Measurements from ENCODE around the gene RAB4B.
"Not testable (repeated sequence)": the region's sequence is repeated elsewhere in the genome, so short reads cannot be mapped to it uniquely, and the experiment has no call there.

Gene RAB4B

GRCh38 chr19:40826699-40827385 is 48.8 kb downstream of the RAB4B start:
- not testable (repeated sequence) for H3K27me3 Mint-ChIP-seq; DNase-seq; H3K36me3 Mint-ChIP-seq (ENCODE audit: low read depth); H3K4me3 Mint-ChIP-seq; H3K9me3 Mint-ChIP-seq
- H3K27ac Mint-ChIP-seq = peak overlapping the region; percentile 30
- H3K4me1 Mint-ChIP-seq (ENCODE audit: low read depth) = peaks cover 27% of the 10 kb centered on the region

- Mint-ChIP-seq H3K4me3 (no peak overlapping the region), H3K4me1 (ENCODE audit: low read depth) (peaks cover 31% of the 10 kb centered on the region), H3K36me3 (ENCODE audit: low read depth) (peaks cover 7% of the 10 kb centered on the region), H3K27me3 (no peaks in the 10 kb centered on the region), H3K9me3 (no peaks in the 10 kb centered on the region), H3K27ac (no peak overlapping the region)
- DNase-seq = no peak
Observed at GRCh38 chr19:40827386-40828247, 49.6 kb downstream of the RAB4B start.

DNA sequence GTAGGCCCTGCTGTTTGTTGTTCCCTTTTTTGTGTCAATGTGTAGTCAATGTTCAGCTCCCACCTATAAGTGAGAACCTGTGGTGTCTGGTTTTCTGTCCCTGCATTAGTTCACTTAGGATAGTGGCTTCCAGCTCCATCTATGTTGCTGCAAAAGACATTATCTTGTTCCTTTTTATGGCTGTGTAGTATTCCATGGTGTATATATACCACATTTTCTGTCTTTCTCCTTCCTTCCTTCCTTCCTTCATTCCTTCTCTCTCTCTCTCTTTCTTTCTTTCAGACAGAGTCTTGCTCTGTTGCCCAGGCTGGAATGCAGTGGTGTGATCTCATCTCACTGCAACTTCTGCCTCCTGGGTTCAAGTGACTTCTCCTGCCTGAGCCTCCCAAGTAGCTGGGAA is 51.2 kb downstream of the RAB4B start:
- Mint-ChIP-seq H3K27ac (no peak overlapping the region), H3K9me3 (no peaks in the 10 kb centered on the region), H3K27me3 (no peaks in the 10 kb centered on the region), H3K4me1 (ENCODE audit: low read depth) (peaks cover 39% of the 10 kb centered on the region), H3K4me3 (no peak overlapping the region), H3K36me3 (ENCODE audit: low read depth) (peaks cover 7% of the 10 kb centered on the region)
- DNase-seq = no peak

DNA sequence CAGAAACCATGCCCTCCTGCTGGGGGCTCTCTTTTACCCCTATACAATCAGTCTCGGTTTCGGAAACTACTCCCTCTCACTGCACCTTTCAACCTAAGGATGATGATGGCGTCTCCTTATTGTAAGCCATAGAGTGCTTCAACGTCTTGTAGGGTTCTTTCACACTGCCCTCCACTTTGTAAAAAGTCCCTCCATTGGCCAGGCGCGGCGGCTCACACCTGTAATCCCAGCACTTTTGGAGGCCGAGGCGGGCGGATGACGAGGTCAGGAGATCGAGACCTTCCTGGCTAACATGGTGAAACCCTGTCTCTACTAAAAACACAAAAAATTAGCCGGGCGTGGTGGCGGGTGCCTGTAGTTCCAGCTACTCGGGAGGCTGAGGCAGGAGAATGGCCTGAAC is 52.7 kb downstream of the RAB4B start:
- H3K36me3 Mint-ChIP-seq (ENCODE audit: low read depth); H3K27ac Mint-ChIP-seq; H3K9me3 Mint-ChIP-seq; H3K27me3 Mint-ChIP-seq; DNase-seq; H3K4me3 Mint-ChIP-seq: not testable (repeated sequence)
- H3K4me1 Mint-ChIP-seq (ENCODE audit: low read depth) = peaks cover 31% of the 10 kb centered on the region

GRCh38 chr19:40831502-40832430 is 53.7 kb downstream of the RAB4B start:
- peaks cover 25% of the 10 kb centered on the region for H3K4me1 Mint-ChIP-seq (ENCODE audit: low read depth)
- peaks cover 6% of the 10 kb centered on the region for H3K36me3 Mint-ChIP-seq (ENCODE audit: low read depth)
- H3K27ac Mint-ChIP-seq = no peak overlapping the region
- no peak overlapping the region for H3K4me3 Mint-ChIP-seq
- H3K27me3 Mint-ChIP-seq = no peaks in the 10 kb centered on the region
- DNase-seq = peak; percentile 8
- no peaks in the 10 kb centered on the region for H3K9me3 Mint-ChIP-seq

GRCh38 chr19:40832431-40832790 is 54.4 kb downstream of the RAB4B start:
- not testable (repeated sequence) for DNase-seq; H3K27ac Mint-ChIP-seq; H3K36me3 Mint-ChIP-seq (ENCODE audit: low read depth); H3K4me3 Mint-ChIP-seq; H3K27me3 Mint-ChIP-seq; H3K9me3 Mint-ChIP-seq
- H3K4me1 Mint-ChIP-seq (ENCODE audit: low read depth) = peaks cover 18% of the 10 kb centered on the region

DNA sequence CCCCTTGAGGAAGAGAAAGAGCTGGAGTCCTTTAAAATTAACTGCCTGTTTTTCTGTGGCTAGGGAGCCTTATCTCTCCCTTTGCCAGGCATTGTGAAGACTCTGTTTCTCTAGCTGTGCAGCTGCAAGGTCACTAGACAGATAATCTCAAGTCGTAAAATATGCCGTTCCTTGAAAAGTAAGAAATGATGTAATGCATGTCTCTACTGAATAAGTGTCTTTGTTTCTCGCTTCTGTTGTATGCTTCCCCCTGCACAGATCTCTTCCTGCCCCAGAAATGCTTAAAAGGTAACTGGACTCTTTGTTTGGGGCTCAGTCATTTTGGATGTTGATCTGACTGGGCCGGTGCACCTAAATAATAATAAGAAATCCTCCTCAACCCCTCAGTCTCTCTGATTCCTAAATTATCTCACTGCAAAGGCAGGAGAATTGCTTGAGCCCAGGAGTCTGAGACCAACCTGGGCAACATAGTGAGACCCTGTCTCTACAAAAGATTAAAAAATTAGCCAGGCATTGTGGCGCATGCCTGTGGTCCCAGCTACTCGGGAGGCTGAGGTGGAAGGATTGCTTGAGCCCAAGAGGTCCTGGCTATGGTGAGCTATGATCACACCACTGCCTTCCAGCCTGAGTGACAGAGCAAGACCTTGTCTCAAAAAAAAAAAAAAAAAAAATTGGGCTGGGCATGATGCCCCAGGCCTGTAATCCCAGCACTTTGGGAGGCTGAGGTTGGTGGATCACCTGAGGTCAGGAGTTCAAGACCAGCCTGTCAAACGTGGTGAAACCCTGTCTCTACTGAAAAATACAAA is 55.9 kb downstream of the RAB4B start:
- not testable (repeated sequence) for H3K27me3 Mint-ChIP-seq; H3K9me3 Mint-ChIP-seq; H3K36me3 Mint-ChIP-seq (ENCODE audit: low read depth); H3K27ac Mint-ChIP-seq; DNase-seq; H3K4me3 Mint-ChIP-seq
- peaks cover 18% of the 10 kb centered on the region for H3K4me1 Mint-ChIP-seq (ENCODE audit: low read depth)

DNA sequence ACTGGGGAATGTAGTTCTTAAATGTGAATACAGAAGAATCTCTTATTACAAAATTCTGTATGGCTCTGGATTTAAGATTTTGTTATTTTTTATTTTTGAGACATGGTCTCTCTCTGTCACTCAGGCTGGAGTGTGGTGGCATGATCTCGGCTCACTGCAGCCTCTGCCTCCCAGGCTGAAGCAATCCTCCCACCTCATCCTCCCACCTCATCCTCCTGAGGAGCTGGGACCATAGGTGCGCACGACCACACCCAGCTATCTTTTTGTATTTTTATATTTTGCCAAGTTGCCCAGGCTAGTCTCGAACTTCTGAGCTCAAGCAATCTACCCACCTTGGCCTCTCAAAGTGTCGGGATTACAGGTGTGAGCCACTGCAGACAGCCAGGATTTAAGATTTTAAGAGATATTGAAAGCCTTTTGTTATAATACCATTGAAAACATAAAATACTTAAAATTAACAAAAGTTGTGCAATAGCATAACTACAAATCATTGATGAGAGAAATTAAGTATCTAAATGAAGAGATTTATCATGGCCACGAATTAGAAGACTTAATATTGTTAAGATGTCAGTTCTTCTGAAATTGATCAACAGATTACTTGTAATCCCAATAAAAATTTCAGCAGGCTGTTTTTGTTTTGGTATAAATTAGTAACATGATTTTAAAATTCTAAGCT is 58.8 kb downstream of the RAB4B start:
- H3K27ac Mint-ChIP-seq = no peak overlapping the region
- H3K4me3 Mint-ChIP-seq = no peak overlapping the region
- no peaks in the 10 kb centered on the region for H3K36me3 Mint-ChIP-seq (ENCODE audit: low read depth)
- H3K9me3 Mint-ChIP-seq = no peaks in the 10 kb centered on the region
- no peak for DNase-seq
- H3K27me3 Mint-ChIP-seq = no peaks in the 10 kb centered on the region
- H3K4me1 Mint-ChIP-seq (ENCODE audit: low read depth) = peaks cover 16% of the 10 kb centered on the region

DNA sequence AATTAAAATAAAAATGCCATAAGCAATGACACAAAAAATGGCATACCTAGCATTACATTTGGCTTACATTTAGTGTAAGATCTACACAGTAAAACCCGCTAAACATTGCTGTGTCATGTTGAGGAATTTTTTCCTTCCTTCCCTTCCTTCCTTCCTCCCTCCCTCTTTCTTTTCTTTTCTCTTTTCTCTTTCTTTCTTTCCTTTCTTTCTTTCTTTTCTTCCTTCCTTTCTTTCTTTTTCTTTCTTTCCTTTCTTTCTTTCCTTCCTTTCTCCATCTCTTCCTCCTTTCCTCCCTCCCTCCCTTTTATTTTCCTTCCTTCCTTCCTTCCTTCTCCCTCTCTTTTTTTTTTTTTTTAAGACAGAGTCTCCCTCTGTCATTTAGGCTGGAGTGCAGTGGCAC is 60.4 kb downstream of the RAB4B start:
- H3K4me3 Mint-ChIP-seq; H3K36me3 Mint-ChIP-seq (ENCODE audit: low read depth); H3K27me3 Mint-ChIP-seq; DNase-seq; H3K9me3 Mint-ChIP-seq; H3K27ac Mint-ChIP-seq; H3K4me1 Mint-ChIP-seq (ENCODE audit: low read depth): not testable (repeated sequence)

DNA sequence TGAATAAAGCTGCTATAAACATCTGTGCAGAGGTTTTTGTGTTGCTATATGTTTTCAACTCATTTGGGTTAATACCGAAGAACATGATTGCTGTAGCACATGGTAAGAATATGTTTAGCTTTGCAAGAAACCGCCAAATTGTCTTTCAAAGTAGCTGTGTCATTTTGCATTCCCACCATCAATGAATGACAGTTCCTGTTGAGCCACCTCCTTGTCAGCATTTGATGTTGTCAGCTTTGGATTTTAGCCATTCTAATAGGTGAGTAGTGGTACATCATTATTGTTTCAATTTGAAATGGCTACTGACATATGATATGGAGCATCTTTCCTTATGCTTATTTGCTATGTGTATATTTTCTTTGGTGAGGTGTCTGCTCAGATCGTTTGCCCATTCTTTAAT is 64.0 kb downstream of the RAB4B start:
- not testable (repeated sequence) for H3K36me3 Mint-ChIP-seq (ENCODE audit: low read depth); H3K27ac Mint-ChIP-seq; DNase-seq; H3K9me3 Mint-ChIP-seq; H3K27me3 Mint-ChIP-seq; H3K4me3 Mint-ChIP-seq
- peaks cover 19% of the 10 kb centered on the region for H3K4me1 Mint-ChIP-seq (ENCODE audit: low read depth)

DNA sequence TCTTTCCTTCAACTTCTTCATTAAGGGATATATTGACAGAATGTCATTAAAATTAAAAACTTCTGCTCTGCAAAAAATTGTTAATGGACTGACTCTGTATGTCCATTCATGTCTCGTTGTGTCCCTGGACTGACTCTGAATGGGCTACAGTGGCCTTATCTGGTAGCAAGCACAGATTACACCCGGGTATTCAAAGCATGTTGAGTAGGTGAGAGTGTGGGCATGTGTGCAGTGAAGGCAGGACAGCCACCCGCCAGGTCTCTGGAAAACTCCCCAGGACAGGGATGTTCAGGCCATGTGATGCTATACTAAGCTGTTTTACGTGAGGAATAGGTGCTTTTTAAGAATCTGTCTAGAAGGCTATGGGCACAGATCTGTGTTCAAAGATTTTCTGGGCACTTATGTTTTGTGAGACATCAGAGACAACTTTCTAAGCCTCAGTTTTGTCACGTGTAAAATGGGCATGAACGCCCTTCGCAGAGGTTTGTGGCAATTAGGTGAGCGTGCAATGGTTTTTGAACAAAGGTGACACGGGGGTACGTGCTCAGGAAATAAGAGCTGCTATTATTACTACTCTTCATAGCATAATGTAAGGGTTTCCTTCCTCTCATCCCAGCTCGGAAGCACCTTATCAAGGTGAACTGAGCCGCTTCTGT is 65.1 kb downstream of the RAB4B start:
- Mint-ChIP-seq H3K27ac (peak overlapping the region; percentile 68), H3K4me1 (ENCODE audit: low read depth) (peaks cover 25% of the 10 kb centered on the region), H3K27me3 (peaks cover 11% of the 10 kb centered on the region), H3K4me3 (peak overlapping the region; percentile 59)
- H3K36me3 Mint-ChIP-seq (ENCODE audit: low read depth); H3K9me3 Mint-ChIP-seq; DNase-seq: not testable (repeated sequence)

GRCh38 chr19:40843653-40844052 is 65.6 kb downstream of the RAB4B start:
- not testable (repeated sequence) for H3K36me3 Mint-ChIP-seq (ENCODE audit: low read depth); H3K9me3 Mint-ChIP-seq
- DNase-seq = peak; percentile 88
- peaks cover 29% of the 10 kb centered on the region for H3K4me1 Mint-ChIP-seq (ENCODE audit: low read depth)
- peaks cover 16% of the 10 kb centered on the region for H3K27me3 Mint-ChIP-seq
- H3K4me3 Mint-ChIP-seq = peak overlapping the region; percentile 59
- peak overlapping the region; percentile 68 for H3K27ac Mint-ChIP-seq
